CD14-positive monocyte (primary cell): ENCODE data around the gene GPR158. TPM values are rescaled to one million over a fixed set of nuclear protein-coding genes. Genes with fewer than 3 reads are reported as not detected.

ENCODE experiments used
- DNase-seq, 3 donors: peaks; one replicate each; pipeline ENCODE4 v3.0.0-alpha.2; 2011 to 2022
- H2AFZ ChIP-seq: 2 replicates; pipeline ENCODE4 v1.6.0; 2012; ENCODE audit warnings: mild to moderate bottlenecking, low read depth, low read length, inconsistent platforms; ENCODE audit not compliant: insufficient read depth, poor library complexity, severe bottlenecking
- H3K27ac ChIP-seq, 2 donors: 1 replicate in 1 of 2; 2 replicates in 1 of 2; pipeline ENCODE4 v1.5.1; 2012 to 2013; ENCODE audit warnings: low read length in 2 of 2, control low read depth in 1 of 2, inconsistent platforms in 1 of 2, low read depth in 1 of 2, mild to moderate bottlenecking in 1 of 2
- H3K27me3 ChIP-seq, 2 donors: one replicate each; pipeline versions ENCODE4 v1.6.0 to v1.6.1; 2011 to 2013; ENCODE audit warnings: low read length in 2 of 2; ENCODE audit not compliant: control insufficient read depth in 2 of 2, insufficient read depth in 2 of 2
- H3K36me3 ChIP-seq, 2 donors: replicated peaks in 1 of 2; 1 replicate in 1 of 2; 2 replicates in 1 of 2; pipeline versions ENCODE4 v1.5.1 to v1.6.1; 2012 to 2013; ENCODE audit warnings: low read length in 2 of 2, control low read depth in 1 of 2, inconsistent platforms in 1 of 2, mild to moderate bottlenecking in 1 of 2; ENCODE audit not compliant: insufficient read depth in 2 of 2, control insufficient read depth in 1 of 2
- H3K4me1 ChIP-seq, 2 donors: 1 replicate in 1 of 2; 2 replicates in 1 of 2; pipeline versions ENCODE4 v1.5.1 to v1.6.1; 2012 to 2013; ENCODE audit warnings: low read length in 2 of 2, control low read depth in 1 of 2, inconsistent platforms in 1 of 2, mild to moderate bottlenecking in 1 of 2, moderate library complexity in 1 of 2; ENCODE audit not compliant: insufficient read depth in 2 of 2, control insufficient read depth in 1 of 2
- H3K4me2 ChIP-seq: replicated peaks from 2 replicates; pipeline ENCODE3; 2012; ENCODE audit warnings: low read length, moderate library complexity, mild to moderate bottlenecking; ENCODE audit not compliant: poor library complexity, severe bottlenecking; ENCODE audit errors: extremely low read depth
- H3K4me3 ChIP-seq, 3 experiments: fragments of 200-600 bp in 1 of 3; sonication (generic) in 1 of 3; replicated peaks in 1 of 3; 1 replicate in 2 of 3; 2 replicates in 1 of 3; pipeline ENCODE4 v1.5.1; 2011 to 2013; ENCODE audit warnings: low read length in 3 of 3, mild to moderate bottlenecking in 3 of 3, control low read depth in 2 of 3, low read depth in 2 of 3, inconsistent platforms in 1 of 3, moderate library complexity in 1 of 3
- H3K79me2 ChIP-seq: 2 replicates; pipeline ENCODE4 v1.6.0; 2012; ENCODE audit warnings: mild to moderate bottlenecking, control low read depth, inconsistent platforms, low read length, moderate library complexity; ENCODE audit not compliant: insufficient read depth
- H3K9ac ChIP-seq: 2 replicates; pipeline ENCODE4 v1.6.0; 2017; ENCODE audit warnings: low read length, mild to moderate bottlenecking; ENCODE audit not compliant: insufficient read depth, poor library complexity, severe bottlenecking
- H3K9me3 ChIP-seq, 2 donors: replicated peaks in 1 of 2; 1 replicate in 1 of 2; 2 replicates in 1 of 2; pipeline versions ENCODE4 v1.5.1 to v1.6.1; 2012 to 2013; ENCODE audit warnings: low read length in 2 of 2, control low read depth in 1 of 2; ENCODE audit not compliant: control insufficient read depth in 1 of 2, insufficient read depth in 1 of 2
- H4K20me1 ChIP-seq: 2 replicates; pipeline ENCODE4 v1.6.0; 2012; ENCODE audit warnings: mild to moderate bottlenecking, low read length, control low read depth, moderate library complexity; ENCODE audit not compliant: insufficient read depth
- H3K27ac Mint-ChIP-seq, 7 donors: one replicate each; pipeline ENCODE4 v1.8.0; 2020; ENCODE audit warnings: mild to moderate bottlenecking in 7 of 7, mixed read lengths in 7 of 7, moderate library complexity in 6 of 7, inconsistent platforms in 2 of 7
- H3K27me3 Mint-ChIP-seq, 3 donors: one replicate each; pipeline ENCODE4 v1.8.0; 2021 to 2022; ENCODE audit warnings: low read depth in 3 of 3, mild to moderate bottlenecking in 3 of 3, mixed read lengths in 3 of 3, moderate library complexity in 3 of 3, inconsistent platforms in 1 of 3
- H3K36me3 Mint-ChIP-seq, 2 donors: one replicate each; pipeline ENCODE4 v1.8.0; 2020; ENCODE audit warnings: mixed read lengths in 2 of 2, inconsistent platforms in 1 of 2, mild to moderate bottlenecking in 1 of 2
- H3K4me1 Mint-ChIP-seq: one replicate; pipeline ENCODE4 v1.8.0; 2020; ENCODE audit warnings: mild to moderate bottlenecking, mixed read lengths
- H3K4me3 Mint-ChIP-seq, 2 donors: one replicate each; pipeline ENCODE4 v1.8.0; 2020; ENCODE audit warnings: mild to moderate bottlenecking in 2 of 2, mixed read lengths in 2 of 2, moderate library complexity in 1 of 2
- H3K9me3 Mint-ChIP-seq, 7 donors: one replicate each; pipeline ENCODE4 v1.8.0; 2020 to 2022; ENCODE audit warnings: mixed read lengths in 7 of 7, mild to moderate bottlenecking in 6 of 7, moderate library complexity in 6 of 7, inconsistent platforms in 2 of 7
- WGBS: methylation state at CpG from one replicate; pipeline ENCODE4 v1.1.5; 2013; ENCODE audit warnings: missing lambda C conversion rate; ENCODE audit not compliant: insufficient coverage; 5-methylcytosine and 5-hydroxymethylcytosine counted together
- intact Hi-C, 2 donors: fragments of 100-400 bp; cut with micrococcal nuclease; formaldehyde crosslinking; loops; one replicate each; pipeline versions ENCODE4 v1.15.0 to v1.15.1; 2023
- polyA plus RNA-seq, 3 donors: library from polyadenylated mRNA; depleted of rRNA in 1 of 3; unstranded in 2 of 3; stranded (reverse) in 1 of 3; fragments of 300-500 nt in 2 of 3; fragments of >200 nt in 1 of 3; fragmentation: Illumina TruSeq in 2 of 3; gene quantifications; 1 replicate in 2 of 3; 2 replicates in 1 of 3; pipeline ENCODE4 v1.2.3, GENCODE V29; 2012 to 2021
- TF ChIP-seq, protein P1 (sequence below): fragments of 200-600 bp; IDR thresholded peaks from one replicate; pipeline ENCODE4 v1.8.0; 2022; ENCODE audit warnings: antibody characterized with exemption, mild to moderate bottlenecking

Gene GPR158
- polyA plus RNA-seq, 3 donors, result not detected

DNA sequence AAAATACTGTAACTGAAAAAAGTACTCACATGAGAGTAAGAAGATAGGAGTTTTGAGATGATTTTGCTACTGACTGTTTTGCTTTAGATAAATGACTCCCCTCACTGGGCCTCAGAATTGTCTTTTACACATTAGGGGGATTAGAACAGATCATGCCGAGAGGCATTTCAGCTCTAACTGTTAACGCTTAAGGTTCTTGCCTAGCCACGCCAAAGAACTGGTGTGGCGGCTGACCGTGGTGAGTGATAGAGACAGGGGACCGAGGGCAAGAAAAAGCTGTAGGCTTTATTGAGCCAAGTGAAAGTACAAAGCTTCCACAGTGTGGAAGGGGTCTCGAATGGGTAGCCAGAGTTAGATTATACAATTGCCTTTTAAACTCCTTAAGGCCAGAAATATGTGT lies 390.8 kb downstream of the GPR158 start:
- no peaks in the 10 kb centered on the region for H3K27me3 ChIP-seq
- no peak overlapping the region for H3K4me3 ChIP-seq
- H3K4me1 ChIP-seq, result no peaks in the 10 kb centered on the region
- H3K4me3 Mint-ChIP-seq, result no peak overlapping the region
- intact Hi-C loops, result no loop called here
- peaks cover 0 to 1% (median 0%) of the 10 kb centered on the region in 3 donors for H3K27me3 Mint-ChIP-seq
- no peaks in the 10 kb centered on the region for H3K36me3 Mint-ChIP-seq
- H3K36me3 ChIP-seq, result no peaks in the 10 kb centered on the region
- H3K79me2 ChIP-seq, result no peaks in the 10 kb centered on the region
- peaks cover 0 to 3% of the 10 kb centered on the region in 2 donors for H3K9me3 ChIP-seq
- WGBS, result 85% methylated on average over 5 of the region's 7 CpGs
- no peak overlapping the region for H3K9ac ChIP-seq
- DNase-seq, result no peak
- H3K9me3 Mint-ChIP-seq, result peaks cover 0 to 7% (median 5%) of the 10 kb centered on the region in 7 donors
- no peaks in the 10 kb centered on the region for H3K4me1 Mint-ChIP-seq
- H3K27ac Mint-ChIP-seq, result no peak overlapping the region
- H3K4me2 ChIP-seq, result no peak overlapping the region
- TF ChIP-seq, protein P1, sequence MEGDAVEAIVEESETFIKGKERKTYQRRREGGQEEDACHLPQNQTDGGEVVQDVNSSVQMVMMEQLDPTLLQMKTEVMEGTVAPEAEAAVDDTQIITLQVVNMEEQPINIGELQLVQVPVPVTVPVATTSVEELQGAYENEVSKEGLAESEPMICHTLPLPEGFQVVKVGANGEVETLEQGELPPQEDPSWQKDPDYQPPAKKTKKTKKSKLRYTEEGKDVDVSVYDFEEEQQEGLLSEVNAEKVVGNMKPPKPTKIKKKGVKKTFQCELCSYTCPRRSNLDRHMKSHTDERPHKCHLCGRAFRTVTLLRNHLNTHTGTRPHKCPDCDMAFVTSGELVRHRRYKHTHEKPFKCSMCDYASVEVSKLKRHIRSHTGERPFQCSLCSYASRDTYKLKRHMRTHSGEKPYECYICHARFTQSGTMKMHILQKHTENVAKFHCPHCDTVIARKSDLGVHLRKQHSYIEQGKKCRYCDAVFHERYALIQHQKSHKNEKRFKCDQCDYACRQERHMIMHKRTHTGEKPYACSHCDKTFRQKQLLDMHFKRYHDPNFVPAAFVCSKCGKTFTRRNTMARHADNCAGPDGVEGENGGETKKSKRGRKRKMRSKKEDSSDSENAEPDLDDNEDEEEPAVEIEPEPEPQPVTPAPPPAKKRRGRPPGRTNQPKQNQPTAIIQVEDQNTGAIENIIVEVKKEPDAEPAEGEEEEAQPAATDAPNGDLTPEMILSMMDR, result no peak
- H2AFZ ChIP-seq, result no peak overlapping the region
- no peaks in the 10 kb centered on the region for H4K20me1 ChIP-seq
- no peak overlapping the region for H3K27ac ChIP-seq

DNA sequence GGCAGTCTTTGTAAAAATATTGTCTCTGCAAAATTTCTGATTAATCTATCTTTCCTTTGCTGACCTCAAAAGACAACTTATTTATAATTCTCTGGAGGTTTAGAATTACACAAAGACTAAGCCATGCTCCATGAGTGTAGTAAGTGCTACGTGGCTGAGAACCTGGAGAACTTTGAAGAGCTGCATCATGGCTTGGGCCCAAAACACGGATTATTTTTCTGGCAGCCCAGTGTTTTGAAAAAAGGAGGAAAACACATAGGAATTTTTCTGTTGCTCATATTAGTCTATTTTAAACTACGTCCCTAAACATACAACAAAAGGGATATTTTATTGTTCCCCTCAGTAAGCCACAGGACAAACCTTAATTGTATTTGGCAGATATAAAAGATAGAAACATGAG lies 398.5 kb downstream of the GPR158 start:
- TF ChIP-seq, protein P1, result no peak
- Histone ChIP-seq H3K36me3 (no peaks in the 10 kb centered on the region), H3K4me2 (no peak overlapping the region), H4K20me1 (no peaks in the 10 kb centered on the region), H3K9me3 (no peaks in the 10 kb centered on the region), H3K4me3 (no peak overlapping the region), H3K9ac (no peak overlapping the region), H3K4me1 (no peaks in the 10 kb centered on the region), H3K79me2 (no peaks in the 10 kb centered on the region), H2AFZ (no peak overlapping the region), H3K27ac (no peak overlapping the region), H3K27me3 (no peaks in the 10 kb centered on the region)
- Mint-ChIP-seq H3K36me3 (no peaks in the 10 kb centered on the region), H3K4me3 (no peak overlapping the region), H3K27me3 (no peaks in the 10 kb centered on the region), H3K4me1 (no peaks in the 10 kb centered on the region), H3K9me3 (peaks cover 0 to 5% (median 2%) of the 10 kb centered on the region in 7 donors), H3K27ac (no peak overlapping the region)
- intact Hi-C loops, result no loop called here
- no CpG with 5 or more reads among the region's 3 CpGs for WGBS
- DNase-seq, result no peak
